ENCODE results near the gene CDH18. TPM values are rescaled to one million over a fixed set of nuclear protein-coding genes. Genes with fewer than 3 reads are reported as not detected.

The CDH18 gene
- total and polyA plus RNA-seq, 2 experiments from 2014 or later = 0.22 TPM; not detected in 1

- no peaks in the 10 kb centered on the region for H3K27me3 ChIP-seq (replicated peaks; ENCODE audit: insufficient read depth)
- DNase-seq = no peak
- no peaks in the 10 kb centered on the region for H3K9me2 ChIP-seq (ENCODE audit: insufficient read depth)
- no peak overlapping the region for H3K4me3 ChIP-seq
- H2AFZ ChIP-seq = no peak overlapping the region
- H3K36me3 ChIP-seq (ENCODE audit: low read depth) = no peaks in the 10 kb centered on the region
- H3K9ac ChIP-seq = no peak overlapping the region
- WGBS, 2 experiments (ENCODE audit: low coverage in 1 of 2, low lambda C conversion rate in 2 of 2, missing lambda C conversion rate in 2 of 2) = 12 to 16% methylated on average over 2 of the region's 2 CpGs
- H3K79me2 ChIP-seq (ENCODE audit: insufficient read depth) = no peaks in the 10 kb centered on the region
- H3K4me2 ChIP-seq (ENCODE audit: unreplicated experiment) = no peak overlapping the region
- TF ChIP-seq EZH2phosphoT487 (IDR thresholded peaks at IDR 0.05; ENCODE audit: insufficient read depth, low read depth) (no peak), EZH2 (IDR thresholded peaks at IDR 0.05; ENCODE audit: insufficient read depth, poor library complexity, severe bottlenecking) (no peak)
- H3K27ac ChIP-seq = no peak overlapping the region
- H3K9me3 ChIP-seq (ENCODE audit: low read depth) = no peaks in the 10 kb centered on the region
- H4K20me1 ChIP-seq (ENCODE audit: insufficient read depth) = no peaks in the 10 kb centered on the region
- no peaks in the 10 kb centered on the region for H3K4me1 ChIP-seq (ENCODE audit: insufficient read depth)
- in situ Hi-C loops (cut with MboI) = no loop called here
- H3F3A ChIP-seq (ENCODE audit: insufficient read depth) = no peaks in the 10 kb centered on the region
These were observed 234.4 kb downstream of the CDH18 start for GRCh38 chr5:19753579-19753978.

- DNase-seq = no peak
- Histone ChIP-seq H3K36me3 (ENCODE audit: low read depth) (no peaks in the 10 kb centered on the region), H3K9me3 (ENCODE audit: low read depth) (no peaks in the 10 kb centered on the region), H3K27me3 (replicated peaks; ENCODE audit: insufficient read depth) (no peaks in the 10 kb centered on the region), H3F3A (ENCODE audit: insufficient read depth) (no peaks in the 10 kb centered on the region), H3K9ac (no peak overlapping the region), H3K27ac (no peak overlapping the region), H3K79me2 (ENCODE audit: insufficient read depth) (no peaks in the 10 kb centered on the region), H3K9me2 (ENCODE audit: insufficient read depth) (no peaks in the 10 kb centered on the region), H3K4me2 (ENCODE audit: unreplicated experiment) (no peak overlapping the region), H3K4me3 (no peak overlapping the region), H3K4me1 (ENCODE audit: insufficient read depth) (no peaks in the 10 kb centered on the region), H4K20me1 (ENCODE audit: insufficient read depth) (no peaks in the 10 kb centered on the region), H2AFZ (no peak overlapping the region)
- in situ Hi-C loops (cut with MboI) = no loop called here
- TF ChIP-seq EZH2phosphoT487 (IDR thresholded peaks at IDR 0.05; ENCODE audit: insufficient read depth, low read depth) = no peak
- no peak for TF ChIP-seq EZH2 (IDR thresholded peaks at IDR 0.05; ENCODE audit: insufficient read depth, poor library complexity, severe bottlenecking)
These were observed 236.7 kb downstream of the CDH18 start for GRCh38 chr5:19751326-19751725.

DNA sequence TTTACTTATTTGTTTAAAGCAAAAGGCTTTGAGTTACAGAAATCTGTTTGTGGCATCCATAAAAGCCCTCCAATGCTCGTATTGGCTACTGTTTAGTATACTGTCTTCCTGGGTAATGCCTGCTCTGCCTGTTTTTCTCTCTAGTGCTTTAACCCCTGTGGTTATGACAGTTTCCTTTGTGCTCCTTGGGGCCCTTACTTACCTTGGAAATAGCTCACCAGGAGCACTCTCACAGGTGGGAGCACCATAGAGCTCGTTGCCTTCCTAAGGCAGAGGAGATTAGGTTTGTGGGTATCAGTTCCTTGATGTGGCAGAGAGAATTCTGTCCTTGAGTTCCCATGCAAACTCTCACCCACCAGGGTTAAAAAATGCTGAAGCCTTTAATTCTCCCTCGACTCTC, 242.8 kb downstream of the CDH18 start:
- DNase-seq = no peak

GRCh38 chr5:19739671-19740070, 248.3 kb downstream of the CDH18 start:
- Histone ChIP-seq H3K4me1 (ENCODE audit: insufficient read depth) (no peaks in the 10 kb centered on the region), H3K36me3 (ENCODE audit: low read depth) (no peaks in the 10 kb centered on the region), H4K20me1 (ENCODE audit: insufficient read depth) (no peaks in the 10 kb centered on the region), H3K27me3 (replicated peaks; ENCODE audit: insufficient read depth) (no peaks in the 10 kb centered on the region), H3K9me2 (ENCODE audit: insufficient read depth) (no peaks in the 10 kb centered on the region), H3K9ac (no peak overlapping the region), H3F3A (ENCODE audit: insufficient read depth) (no peaks in the 10 kb centered on the region), H2AFZ (no peak overlapping the region), H3K9me3 (ENCODE audit: low read depth) (no peaks in the 10 kb centered on the region), H3K79me2 (ENCODE audit: insufficient read depth) (no peaks in the 10 kb centered on the region), H3K27ac (no peak overlapping the region), H3K4me3 (no peak overlapping the region), H3K4me2 (ENCODE audit: unreplicated experiment) (no peak overlapping the region)
- no peak for TF ChIP-seq EZH2 (IDR thresholded peaks at IDR 0.05; ENCODE audit: insufficient read depth, poor library complexity, severe bottlenecking)
- in situ Hi-C loops (cut with MboI) = no loop called here
- 0 to 5% methylated on average over 1 of the region's 1 CpG for WGBS, 2 experiments (ENCODE audit: low coverage in 1 of 2, low lambda C conversion rate in 2 of 2, missing lambda C conversion rate in 2 of 2)
- no peak for DNase-seq

More for the DNA sequence above, 242.8 kb downstream of the CDH18 start:
- H3K27ac ChIP-seq = no peak overlapping the region
- no peaks in the 10 kb centered on the region for H3K27me3 ChIP-seq (replicated peaks; ENCODE audit: insufficient read depth)
- H3K4me2 ChIP-seq (ENCODE audit: unreplicated experiment) = no peak overlapping the region
- no peak overlapping the region for H3K9ac ChIP-seq
- TF ChIP-seq EZH2 (IDR thresholded peaks at IDR 0.05; ENCODE audit: insufficient read depth, poor library complexity, severe bottlenecking) = no peak
- TF ChIP-seq EZH2phosphoT487 (IDR thresholded peaks at IDR 0.05; ENCODE audit: insufficient read depth, low read depth) = no peak
- H3K36me3 ChIP-seq (ENCODE audit: low read depth) = no peaks in the 10 kb centered on the region
- H3K79me2 ChIP-seq (ENCODE audit: insufficient read depth) = no peaks in the 10 kb centered on the region
- H2AFZ ChIP-seq = no peak overlapping the region
- no peaks in the 10 kb centered on the region for H3K9me2 ChIP-seq (ENCODE audit: insufficient read depth)
- H3K4me3 ChIP-seq = no peak overlapping the region
- WGBS, 2 experiments (ENCODE audit: low coverage in 1 of 2, low lambda C conversion rate in 2 of 2, missing lambda C conversion rate in 2 of 2) = 0 to 5% methylated on average over 3 of the region's 3 CpGs
- H4K20me1 ChIP-seq (ENCODE audit: insufficient read depth) = no peaks in the 10 kb centered on the region
- no peaks in the 10 kb centered on the region for H3K4me1 ChIP-seq (ENCODE audit: insufficient read depth)
- H3K9me3 ChIP-seq (ENCODE audit: low read depth) = no peaks in the 10 kb centered on the region
- in situ Hi-C loops (cut with MboI) = no loop called here
- no peaks in the 10 kb centered on the region for H3F3A ChIP-seq (ENCODE audit: insufficient read depth)

- H3K9me3 ChIP-seq (ENCODE audit: low read depth) = no peaks in the 10 kb centered on the region
- 26 to 43% methylated on average over 1 of the region's 1 CpG for WGBS, 2 experiments (ENCODE audit: low coverage in 1 of 2, low lambda C conversion rate in 2 of 2, missing lambda C conversion rate in 2 of 2)
These were observed 253.2 kb downstream of the CDH18 start for GRCh38 chr5:19734776-19735175.

More at GRCh38 chr5:19734776-19735175, 253.2 kb downstream of the CDH18 start:
- no peaks in the 10 kb centered on the region for H3K9me2 ChIP-seq (ENCODE audit: insufficient read depth)
- H3K27me3 ChIP-seq (replicated peaks; ENCODE audit: insufficient read depth) = no peaks in the 10 kb centered on the region
- no peak overlapping the region for H3K4me3 ChIP-seq
- H2AFZ ChIP-seq = no peak overlapping the region
- H3K9ac ChIP-seq = no peak overlapping the region
- no peaks in the 10 kb centered on the region for H3F3A ChIP-seq (ENCODE audit: insufficient read depth)
- TF ChIP-seq EZH2 (IDR thresholded peaks at IDR 0.05; ENCODE audit: insufficient read depth, poor library complexity, severe bottlenecking) = no peak
- no peak for TF ChIP-seq EZH2phosphoT487 (IDR thresholded peaks at IDR 0.05; ENCODE audit: insufficient read depth, low read depth)
- in situ Hi-C loops (cut with MboI) = no loop called here
- H3K4me2 ChIP-seq (ENCODE audit: unreplicated experiment) = no peak overlapping the region
- no peaks in the 10 kb centered on the region for H3K4me1 ChIP-seq (ENCODE audit: insufficient read depth)
- H3K27ac ChIP-seq = no peak overlapping the region
- no peaks in the 10 kb centered on the region for H3K36me3 ChIP-seq (ENCODE audit: low read depth)
- H4K20me1 ChIP-seq (ENCODE audit: insufficient read depth) = no peaks in the 10 kb centered on the region
- no peaks in the 10 kb centered on the region for H3K79me2 ChIP-seq (ENCODE audit: insufficient read depth)
- DNase-seq = no peak

Measured in GM23248 (cell line).